GM10266 (cell line): ENCODE results near the gene HSD11B2.

Experiments
- DNase-seq: peaks from one replicate; pipeline ENCODE4 v3.0.0; 2012; ENCODE audit errors: extremely low spot score
- CTCF ChIP-seq: IDR thresholded peaks from 2 replicates; pipeline ENCODE4 v1.5.1; 2012; ENCODE audit warnings: mild to moderate bottlenecking, low read depth; ENCODE audit not compliant: control insufficient read depth, insufficient read depth; ENCODE audit errors: missing control alignments

HSD11B2 gene

GRCh38 chr16:67463059-67463458 lies 32.1 kb downstream of the HSD11B2 start:
- DNase-seq = no peak
- TF ChIP-seq CTCF = no peak

- DNase-seq = no peak
- no peak for TF ChIP-seq CTCF
Measured at GRCh38 chr16:67463691-67464090, 32.8 kb downstream of the HSD11B2 start.

GRCh38 chr16:67464565-67464964 lies 33.6 kb downstream of the HSD11B2 start:
- TF ChIP-seq CTCF = no peak
- no peak for DNase-seq

- TF ChIP-seq CTCF = no peak
Measured at GRCh38 chr16:67466581-67466980, 35.7 kb downstream of the HSD11B2 start.

GRCh38 chr16:67468731-67469130 lies 37.8 kb downstream of the HSD11B2 start:
- DNase-seq = no peak
- no peak for TF ChIP-seq CTCF

More at GRCh38 chr16:67466581-67466980, 35.7 kb downstream of the HSD11B2 start:
- no peak for DNase-seq

- no peak for TF ChIP-seq CTCF
- DNase-seq = no peak
Measured at GRCh38 chr16:67470359-67470758, 39.4 kb downstream of the HSD11B2 start.

- TF ChIP-seq CTCF = no peak
- no peak for DNase-seq
Measured at GRCh38 chr16:67471758-67472384, 41.0 kb downstream of the HSD11B2 start.
